Subcutaneous abdominal adipose tissue (tissue), 5 donors: ENCODE data around the gene H1-8.

Experiments
- H3K27ac ChIP-seq: one replicate; pipeline ENCODE4 v1.7.0; 2013; ENCODE audit warnings: low read depth, mild to moderate bottlenecking, inconsistent platforms, low read length, moderate library complexity
- H3K27me3 ChIP-seq, 5 donors: one replicate each; pipeline ENCODE4 v1.7.0; 2013; ENCODE audit warnings: low read length in 5 of 5, inconsistent platforms in 1 of 5; ENCODE audit not compliant: control insufficient read depth in 5 of 5, insufficient read depth in 4 of 5
- H3K36me3 ChIP-seq, 5 donors: one replicate each; pipeline ENCODE4 v1.7.0; 2013; ENCODE audit warnings: low read length in 5 of 5; ENCODE audit not compliant: control insufficient read depth in 5 of 5, insufficient read depth in 5 of 5
- H3K4me1 ChIP-seq, 5 donors: one replicate each; pipeline ENCODE4 v1.7.0; 2013; ENCODE audit warnings: low read length in 5 of 5, mild to moderate bottlenecking in 3 of 5, moderate library complexity in 1 of 5; ENCODE audit not compliant: control insufficient read depth in 5 of 5, insufficient read depth in 5 of 5
- H3K4me3 ChIP-seq, 5 donors: one replicate each; pipeline ENCODE4 v1.7.0; 2013; ENCODE audit warnings: low read length in 5 of 5, low read depth in 1 of 5
- H3K9ac ChIP-seq, 5 donors: one replicate each; pipeline ENCODE4 v1.7.0; 2013; ENCODE audit warnings: low read length in 5 of 5, mild to moderate bottlenecking in 4 of 5, moderate library complexity in 3 of 5
- H3K9me3 ChIP-seq, 5 donors: one replicate each; pipeline ENCODE4 v1.7.0; 2013; ENCODE audit warnings: low read length in 5 of 5; ENCODE audit not compliant: control insufficient read depth in 5 of 5
- donor health status: healthy.
- donor health status: healthy.
- donor health status: healthy.
- donor health status: healthy.
- donor health status: healthy.

Gene H1-8

DNA sequence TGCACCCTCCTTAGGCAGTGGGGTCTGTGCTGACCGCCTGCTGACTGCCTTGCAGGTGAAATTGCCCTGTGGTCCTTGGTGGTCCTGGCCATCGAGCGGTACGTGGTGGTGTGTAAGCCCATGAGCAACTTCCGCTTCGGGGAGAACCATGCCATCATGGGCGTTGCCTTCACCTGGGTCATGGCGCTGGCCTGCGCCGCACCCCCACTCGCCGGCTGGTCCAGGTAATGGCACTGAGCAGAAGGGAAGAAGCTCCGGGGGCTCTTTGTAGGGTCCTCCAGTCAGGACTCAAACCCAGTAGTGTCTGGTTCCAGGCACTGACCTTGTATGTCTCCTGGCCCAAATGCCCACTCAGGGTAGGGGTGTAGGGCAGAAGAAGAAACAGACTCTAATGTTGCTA is 12.2 kb upstream of the H1-8 start:
- peaks cover 7 to 29% (median 20%) of the 10 kb centered on the region in 5 donors for H3K4me1 ChIP-seq
- no peak overlapping the region for H3K27ac ChIP-seq
- no peaks in the 10 kb centered on the region for H3K36me3 ChIP-seq
- no peak overlapping the region for H3K9ac ChIP-seq
- no peak overlapping the region for H3K4me3 ChIP-seq
- H3K9me3 ChIP-seq: no peaks in the 10 kb centered on the region
- no peaks in the 10 kb centered on the region for H3K27me3 ChIP-seq

DNA sequence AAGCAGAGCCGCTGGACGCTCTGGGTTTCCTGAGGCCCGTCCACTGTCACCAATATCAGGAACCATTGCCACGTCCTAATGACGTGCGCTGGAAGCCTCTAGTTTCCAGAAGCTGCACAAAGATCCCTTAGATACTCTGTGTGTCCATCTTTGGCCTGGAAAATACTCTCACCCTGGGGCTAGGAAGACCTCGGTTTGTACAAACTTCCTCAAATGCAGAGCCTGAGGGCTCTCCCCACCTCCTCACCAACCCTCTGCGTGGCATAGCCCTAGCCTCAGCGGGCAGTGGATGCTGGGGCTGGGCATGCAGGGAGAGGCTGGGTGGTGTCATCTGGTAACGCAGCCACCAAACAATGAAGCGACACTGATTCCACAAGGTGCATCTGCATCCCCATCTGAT is 11.3 kb upstream of the H1-8 start:
- Histone ChIP-seq H3K9ac (no peak overlapping the region), H3K27ac (no peak overlapping the region), H3K4me1 (peaks cover 7 to 26% (median 20%) of the 10 kb centered on the region in 5 donors), H3K36me3 (no peaks in the 10 kb centered on the region), H3K27me3 (no peaks in the 10 kb centered on the region), H3K9me3 (no peaks in the 10 kb centered on the region), H3K4me3 (no peak overlapping the region)

DNA sequence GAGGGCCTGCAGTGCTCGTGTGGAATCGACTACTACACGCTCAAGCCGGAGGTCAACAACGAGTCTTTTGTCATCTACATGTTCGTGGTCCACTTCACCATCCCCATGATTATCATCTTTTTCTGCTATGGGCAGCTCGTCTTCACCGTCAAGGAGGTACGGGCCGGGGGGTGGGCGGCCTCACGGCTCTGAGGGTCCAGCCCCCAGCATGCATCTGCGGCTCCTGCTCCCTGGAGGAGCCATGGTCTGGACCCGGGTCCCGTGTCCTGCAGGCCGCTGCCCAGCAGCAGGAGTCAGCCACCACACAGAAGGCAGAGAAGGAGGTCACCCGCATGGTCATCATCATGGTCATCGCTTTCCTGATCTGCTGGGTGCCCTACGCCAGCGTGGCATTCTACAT is 10.7 kb upstream of the H1-8 start:
- no peak overlapping the region for H3K4me3 ChIP-seq
- no peaks in the 10 kb centered on the region for H3K27me3 ChIP-seq
- H3K4me1 ChIP-seq: peaks cover 7 to 23% (median 20%) of the 10 kb centered on the region in 5 donors
- H3K9me3 ChIP-seq: no peaks in the 10 kb centered on the region
- H3K27ac ChIP-seq: no peak overlapping the region
- H3K36me3 ChIP-seq: no peaks in the 10 kb centered on the region
- H3K9ac ChIP-seq: no peak overlapping the region

DNA sequence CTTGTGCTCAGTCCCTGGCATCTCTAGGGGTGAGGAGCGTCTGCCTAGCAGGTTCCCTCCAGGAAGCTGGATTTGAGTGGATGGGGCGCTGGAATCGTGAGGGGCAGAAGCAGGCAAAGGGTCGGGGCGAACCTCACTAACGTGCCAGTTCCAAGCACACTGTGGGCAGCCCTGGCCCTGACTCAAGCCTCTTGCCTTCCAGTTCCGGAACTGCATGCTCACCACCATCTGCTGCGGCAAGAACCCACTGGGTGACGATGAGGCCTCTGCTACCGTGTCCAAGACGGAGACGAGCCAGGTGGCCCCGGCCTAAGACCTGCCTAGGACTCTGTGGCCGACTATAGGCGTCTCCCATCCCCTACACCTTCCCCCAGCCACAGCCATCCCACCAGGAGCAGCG is 9.6 kb upstream of the H1-8 start:
- Histone ChIP-seq H3K9me3 (no peaks in the 10 kb centered on the region), H3K4me1 (peaks cover 7 to 25% (median 20%) of the 10 kb centered on the region in 5 donors), H3K9ac (no peak overlapping the region), H3K4me3 (no peak overlapping the region), H3K36me3 (no peaks in the 10 kb centered on the region), H3K27me3 (no peaks in the 10 kb centered on the region), H3K27ac (no peak overlapping the region)

DNA sequence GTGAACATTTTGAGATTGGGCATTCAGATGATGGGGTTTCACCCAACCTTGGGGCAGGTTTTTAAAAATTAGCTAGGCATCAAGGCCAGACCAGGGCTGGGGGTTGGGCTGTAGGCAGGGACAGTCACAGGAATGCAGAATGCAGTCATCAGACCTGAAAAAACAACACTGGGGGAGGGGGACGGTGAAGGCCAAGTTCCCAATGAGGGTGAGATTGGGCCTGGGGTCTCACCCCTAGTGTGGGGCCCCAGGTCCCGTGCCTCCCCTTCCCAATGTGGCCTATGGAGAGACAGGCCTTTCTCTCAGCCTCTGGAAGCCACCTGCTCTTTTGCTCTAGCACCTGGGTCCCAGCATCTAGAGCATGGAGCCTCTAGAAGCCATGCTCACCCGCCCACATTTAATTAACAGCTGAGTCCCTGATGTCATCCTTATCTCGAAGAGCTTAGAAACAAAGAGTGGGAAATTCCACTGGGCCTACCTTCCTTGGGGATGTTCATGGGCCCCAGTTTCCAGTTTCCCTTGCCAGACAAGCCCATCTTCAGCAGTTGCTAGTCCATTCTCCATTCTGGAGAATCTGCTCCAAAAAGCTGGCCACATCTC is 8.4 kb upstream of the H1-8 start:
- Histone ChIP-seq H3K27ac (no peak overlapping the region), H3K27me3 (no peaks in the 10 kb centered on the region), H3K9me3 (no peaks in the 10 kb centered on the region), H3K4me1 (peaks cover 10 to 29% (median 25%) of the 10 kb centered on the region in 5 donors), H3K36me3 (no peaks in the 10 kb centered on the region), H3K9ac (no peak overlapping the region), H3K4me3 (no peak overlapping the region)

DNA sequence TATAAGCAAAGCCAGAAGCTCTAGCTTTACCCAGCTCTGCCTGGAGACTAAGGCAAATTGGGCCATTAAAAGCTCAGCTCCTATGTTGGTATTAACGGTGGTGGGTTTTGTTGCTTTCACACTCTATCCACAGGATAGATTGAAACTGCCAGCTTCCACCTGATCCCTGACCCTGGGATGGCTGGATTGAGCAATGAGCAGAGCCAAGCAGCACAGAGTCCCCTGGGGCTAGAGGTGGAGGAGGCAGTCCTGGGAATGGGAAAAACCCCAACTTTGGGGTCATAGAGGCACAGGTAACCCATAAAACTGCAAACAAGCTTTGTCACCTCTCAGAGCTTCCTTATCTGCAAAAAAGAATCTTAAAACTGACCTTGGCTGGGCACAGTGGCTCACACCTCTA is 7.9 kb upstream of the H1-8 start:
- Histone ChIP-seq H3K9me3 (no peaks in the 10 kb centered on the region), H3K9ac (no peak overlapping the region), H3K27me3 (no peaks in the 10 kb centered on the region), H3K36me3 (no peaks in the 10 kb centered on the region), H3K27ac (no peak overlapping the region), H3K4me1 (peaks cover 5 to 24% (median 21%) of the 10 kb centered on the region in 5 donors), H3K4me3 (no peak overlapping the region)

DNA sequence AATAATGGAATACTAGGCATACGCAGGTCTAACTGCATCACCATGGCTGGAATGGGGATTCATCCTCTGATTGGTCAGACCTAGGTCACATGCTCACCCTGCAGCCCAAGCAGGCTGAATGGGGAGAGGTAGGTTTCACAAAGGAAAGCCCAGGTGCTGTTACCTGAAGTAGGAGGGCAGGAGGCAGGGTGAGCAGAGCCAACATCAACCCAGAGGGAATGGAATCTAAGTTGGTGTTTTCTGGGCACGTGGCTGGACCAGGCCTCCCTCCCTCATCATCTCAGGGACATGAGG is 6.7 kb upstream of the H1-8 start:
- no peaks in the 10 kb centered on the region for H3K9me3 ChIP-seq
- H3K4me3 ChIP-seq: no peak overlapping the region
- H3K36me3 ChIP-seq: no peaks in the 10 kb centered on the region
- H3K4me1 ChIP-seq: peaks cover 2 to 15% (median 9%) of the 10 kb centered on the region in 5 donors
- no peak overlapping the region for H3K27ac ChIP-seq
- no peak overlapping the region for H3K9ac ChIP-seq
- H3K27me3 ChIP-seq: no peaks in the 10 kb centered on the region

DNA sequence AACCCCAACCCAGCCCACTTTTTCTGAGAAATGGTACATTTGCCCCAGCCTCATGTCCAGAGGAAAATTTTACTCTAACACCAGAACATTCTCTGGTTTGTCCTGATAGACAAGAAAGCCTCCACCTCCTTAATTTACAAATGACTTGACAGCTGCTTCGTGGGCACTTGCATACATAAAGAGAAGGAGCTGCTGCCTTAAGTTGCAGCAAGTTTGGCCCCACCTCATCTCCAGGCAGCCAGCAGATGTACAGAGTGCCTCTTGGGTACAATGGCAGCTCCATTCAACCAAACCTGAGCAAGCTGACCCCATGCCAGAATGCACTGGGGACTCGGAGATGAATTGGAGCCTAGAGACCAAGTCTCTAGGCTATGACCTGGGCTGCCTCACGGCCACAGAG is 6.2 kb upstream of the H1-8 start:
- Histone ChIP-seq H3K36me3 (no peaks in the 10 kb centered on the region), H3K9me3 (no peaks in the 10 kb centered on the region), H3K4me1 (peaks cover 2 to 15% (median 9%) of the 10 kb centered on the region in 5 donors), H3K4me3 (no peak overlapping the region), H3K9ac (no peak overlapping the region), H3K27me3 (no peaks in the 10 kb centered on the region), H3K27ac (no peak overlapping the region)

DNA sequence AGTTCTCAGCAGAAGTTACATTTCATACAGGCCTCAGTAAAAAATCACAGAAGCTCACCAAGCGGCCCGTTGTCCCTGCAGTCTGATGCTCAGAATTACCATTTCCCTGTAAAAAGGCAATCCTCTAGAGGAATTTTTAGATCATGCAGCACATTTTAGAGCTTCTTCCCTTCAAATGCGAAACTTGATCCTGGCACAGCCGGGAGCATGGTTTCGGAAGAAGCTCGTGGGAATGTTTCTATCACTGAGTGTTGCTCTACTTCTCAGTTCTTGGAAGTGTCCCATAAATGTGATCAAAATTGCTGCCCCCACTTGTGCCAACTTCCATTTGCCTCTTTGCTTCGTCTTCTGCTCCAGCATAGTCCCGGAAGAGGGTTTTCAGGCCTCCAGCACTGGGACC is 3.8 kb upstream of the H1-8 start:
- peak overlapping the region; percentile 30 for H3K27ac ChIP-seq
- no peaks in the 10 kb centered on the region for H3K36me3 ChIP-seq
- H3K9ac ChIP-seq: peak overlapping the region in 1 of 5 donors; percentile 49
- no peaks in the 10 kb centered on the region for H3K9me3 ChIP-seq
- H3K4me3 ChIP-seq: no peak overlapping the region
- H3K27me3 ChIP-seq: no peaks in the 10 kb centered on the region
- peaks cover 2 to 15% (median 9%) of the 10 kb centered on the region in 5 donors for H3K4me1 ChIP-seq

DNA sequence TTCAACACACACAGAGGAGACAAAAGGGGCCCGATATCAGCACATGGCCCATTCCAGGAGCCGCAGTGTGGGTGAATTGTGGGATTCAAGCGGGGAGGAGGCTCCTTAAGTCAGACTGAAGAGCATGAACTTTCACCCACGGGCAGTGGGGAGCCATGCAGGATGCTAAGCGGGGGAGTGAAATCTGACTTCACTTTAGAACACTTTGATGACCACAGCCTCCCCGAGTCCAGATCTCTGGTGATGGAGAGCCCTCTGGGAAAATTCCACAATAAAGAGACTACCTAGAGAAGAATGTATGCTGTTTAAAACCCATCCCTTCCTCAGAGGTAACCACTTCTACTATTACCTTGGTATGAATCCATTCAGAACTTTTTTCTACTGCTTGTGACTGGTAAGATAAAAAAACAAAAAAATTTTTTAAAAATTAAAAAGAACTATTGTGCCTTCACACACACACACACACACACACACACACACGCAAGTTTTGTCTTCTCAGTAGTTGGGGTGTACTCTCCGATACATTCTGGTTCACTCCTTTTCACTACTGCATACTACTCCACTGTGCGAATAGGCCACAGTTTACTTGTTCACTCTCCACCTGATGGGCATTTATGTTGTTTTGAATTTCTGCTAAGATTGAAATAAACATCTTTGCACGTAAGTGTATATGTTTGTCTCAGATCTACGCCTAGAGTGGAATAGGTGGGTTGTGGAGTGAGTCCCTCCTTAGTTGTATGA is 2.0 kb upstream of the H1-8 start:
- H3K9me3 ChIP-seq: no peaks in the 10 kb centered on the region
- no peaks in the 10 kb centered on the region for H3K27me3 ChIP-seq
- no peak overlapping the region for H3K4me3 ChIP-seq
- no peak overlapping the region for H3K9ac ChIP-seq
- no peaks in the 10 kb centered on the region for H3K36me3 ChIP-seq
- peaks cover 2 to 12% (median 9%) of the 10 kb centered on the region in 5 donors for H3K4me1 ChIP-seq
- no peak overlapping the region for H3K27ac ChIP-seq
